Ramos (cell line): Measurements from ENCODE around the gene PROP1.
"Not testable (repeated sequence)": the region's sequence is repeated elsewhere in the genome, so short reads cannot be mapped to it uniquely, and the experiment has no call there.

Experiments
- in situ Hi-C: fragments of 300-500 bp; cut with MboI; formaldehyde crosslinking; loops from one replicate; pipeline ENCODE4 v1.14.3; 2022; ENCODE audit warnings: low sequenced_read_pairs; ENCODE audit not compliant: unreplicated experiment

Gene PROP1

GRCh38 chr5:177995691-177996595, at the start of gene PROP1:
TSS of gene PROP1 (minus strand) at chr5:177996242. CDS start at chr5:177995933, 309 bp downstream.
- in situ Hi-C loops: no loop called here

DNA sequence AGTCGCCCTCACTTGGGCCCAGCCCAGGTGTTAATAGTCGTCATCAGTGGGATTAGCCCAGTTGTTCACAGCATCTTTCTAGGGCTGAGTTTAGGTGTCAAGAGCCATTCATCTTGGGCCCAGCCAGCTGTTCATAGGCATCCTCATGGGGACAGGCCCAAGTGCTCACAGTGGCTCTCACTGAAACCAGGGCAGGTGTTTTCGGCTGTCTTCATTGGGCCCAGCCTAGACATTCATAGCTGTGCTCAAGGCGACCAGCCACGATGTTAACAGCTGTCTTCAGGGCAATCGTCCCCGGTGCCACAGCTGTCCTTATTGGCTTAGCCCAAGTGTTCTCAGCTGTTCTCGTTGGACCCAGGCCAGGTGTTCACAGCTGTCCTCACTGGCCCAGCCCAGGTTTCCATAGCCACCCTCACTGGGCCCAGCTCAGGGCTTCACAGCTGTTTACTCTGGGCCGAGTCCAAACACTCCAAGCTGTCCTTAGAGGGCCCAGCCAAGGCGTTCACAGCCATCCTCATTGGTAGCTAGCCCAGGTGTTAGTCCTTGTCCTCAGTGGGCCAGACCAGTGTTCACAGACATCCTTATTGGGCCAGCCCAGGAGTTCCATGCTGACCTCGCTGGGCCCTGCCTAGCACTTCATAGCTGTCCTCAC, 23.5 kb upstream of the PROP1 start:
- in situ Hi-C loops: not testable (repeated sequence)

- in situ Hi-C loops: not testable (repeated sequence)
These were observed 16.7 kb upstream of the PROP1 start for GRCh38 chr5:178012758-178013157.

GRCh38 chr5:178011816-178012554, 15.9 kb upstream of the PROP1 start:
- in situ Hi-C loops: not testable (repeated sequence)

DNA sequence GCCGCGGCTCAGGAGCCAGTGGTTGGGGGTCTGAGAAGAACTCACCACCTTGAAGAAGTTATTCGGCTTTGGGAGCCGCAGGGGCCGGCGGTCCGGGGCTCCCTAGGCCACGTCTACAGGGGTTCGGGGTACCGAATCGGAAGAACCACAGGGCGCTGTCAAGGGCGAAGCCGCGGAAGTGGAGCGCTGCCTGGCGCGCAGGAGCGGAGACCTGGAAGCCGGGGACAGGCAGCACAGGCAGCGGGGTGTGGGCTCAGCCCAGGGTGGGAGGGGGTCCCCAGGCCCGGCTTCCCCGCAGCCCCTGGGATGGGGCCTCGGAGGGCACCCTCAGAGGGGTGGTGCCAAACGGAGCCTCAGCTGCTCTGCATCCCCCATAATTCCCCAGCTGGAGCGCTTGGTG, 11.2 kb upstream of the PROP1 start:
- in situ Hi-C loops: not testable (repeated sequence)

GRCh38 chr5:178006536-178007231, 10.6 kb upstream of the PROP1 start:
- in situ Hi-C loops: not testable (repeated sequence)

GRCh38 chr5:178006181-178006535, 10.1 kb upstream of the PROP1 start:
- in situ Hi-C loops: not testable (repeated sequence)

GRCh38 chr5:177997846-177998245, 1.8 kb upstream of the PROP1 start:
- in situ Hi-C loops: no loop called here

GRCh38 chr5:177997319-177997670, 1.3 kb upstream of the PROP1 start:
- in situ Hi-C loops: no loop called here

- in situ Hi-C loops: no loop called here
These were observed 747 bp upstream of the PROP1 start for GRCh38 chr5:177996660-177997318.

- in situ Hi-C loops: no loop called here
These were observed 1.4 kb downstream of the PROP1 start for GRCh38 chr5:177994561-177995190.

GRCh38 chr5:177994063-177994462, 2.0 kb downstream of the PROP1 start:
- in situ Hi-C loops: no loop called here

DNA sequence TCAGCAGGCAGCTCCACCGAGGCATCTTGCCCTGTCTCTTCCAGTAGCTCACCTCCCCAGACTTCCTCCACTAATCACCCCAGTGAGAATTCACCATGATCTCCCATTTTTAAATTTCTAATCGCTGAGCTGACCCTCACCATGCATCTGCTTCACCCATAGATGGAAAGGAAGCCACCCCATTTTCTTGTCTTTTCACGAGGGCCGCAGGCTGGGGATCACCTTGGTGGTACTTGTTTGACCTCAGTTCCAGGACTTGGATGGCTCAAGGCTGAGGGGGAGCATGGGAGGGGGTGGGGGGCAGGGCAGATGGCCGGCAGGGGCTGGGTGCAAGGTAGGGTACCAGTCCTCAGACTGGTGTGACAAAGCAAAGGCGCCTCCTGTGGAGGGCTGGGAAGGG, 3.6 kb downstream of the PROP1 start:
- in situ Hi-C loops: no loop called here

GRCh38 chr5:177988989-177989625, 6.9 kb downstream of the PROP1 start:
- in situ Hi-C loops: no loop called here

DNA sequence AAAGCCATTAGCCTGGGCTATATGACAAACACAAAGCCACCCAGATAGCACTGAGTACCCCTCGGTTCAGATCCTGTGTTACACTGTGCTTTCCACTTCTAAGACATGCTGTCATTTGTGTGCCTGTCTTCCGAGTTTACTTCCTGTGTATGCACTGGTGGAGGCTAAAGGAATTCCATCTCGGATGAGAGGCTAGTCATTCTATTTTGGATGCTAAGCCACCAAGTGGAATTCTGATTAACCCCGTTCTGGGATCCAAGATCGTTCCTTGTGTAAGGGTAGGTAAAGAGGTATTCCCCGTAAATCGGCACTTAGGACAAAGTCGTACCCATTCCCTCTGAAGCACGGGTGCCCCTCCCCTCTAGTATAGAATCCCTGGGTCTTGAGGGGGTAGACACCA, 8.7 kb downstream of the PROP1 start:
- in situ Hi-C loops: no loop called here

DNA sequence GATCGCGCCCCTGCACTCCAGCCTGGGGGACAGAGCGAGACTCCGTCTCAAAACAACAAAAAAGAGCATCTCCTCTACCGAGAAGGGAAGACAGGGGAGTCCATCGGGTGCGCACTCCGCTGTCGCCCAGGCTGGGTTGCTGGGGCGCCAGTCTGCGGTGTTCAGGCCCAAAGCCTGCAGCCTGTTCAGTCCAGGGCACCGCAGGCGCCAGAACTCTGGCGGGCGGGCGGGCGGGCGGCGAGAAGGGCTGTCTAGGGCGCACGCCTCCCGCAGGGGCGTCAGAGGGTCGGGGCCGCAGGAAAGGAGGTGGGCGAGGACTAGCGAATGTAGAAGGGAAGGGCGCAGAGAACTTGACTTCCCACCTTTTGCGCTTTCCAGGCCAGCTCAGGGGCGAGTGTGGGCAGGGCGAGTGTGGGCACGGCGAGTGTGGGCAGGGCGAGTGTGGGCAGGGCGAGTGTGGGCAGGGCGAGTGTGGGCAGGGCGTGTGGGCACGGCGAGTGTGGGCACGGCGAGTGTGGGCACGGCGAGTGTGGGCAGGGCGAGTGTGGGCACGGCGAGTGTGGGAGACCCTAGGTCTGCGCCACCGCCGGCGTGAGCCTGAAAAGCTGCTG, 10.5 kb downstream of the PROP1 start:
- in situ Hi-C loops: no loop called here

DNA sequence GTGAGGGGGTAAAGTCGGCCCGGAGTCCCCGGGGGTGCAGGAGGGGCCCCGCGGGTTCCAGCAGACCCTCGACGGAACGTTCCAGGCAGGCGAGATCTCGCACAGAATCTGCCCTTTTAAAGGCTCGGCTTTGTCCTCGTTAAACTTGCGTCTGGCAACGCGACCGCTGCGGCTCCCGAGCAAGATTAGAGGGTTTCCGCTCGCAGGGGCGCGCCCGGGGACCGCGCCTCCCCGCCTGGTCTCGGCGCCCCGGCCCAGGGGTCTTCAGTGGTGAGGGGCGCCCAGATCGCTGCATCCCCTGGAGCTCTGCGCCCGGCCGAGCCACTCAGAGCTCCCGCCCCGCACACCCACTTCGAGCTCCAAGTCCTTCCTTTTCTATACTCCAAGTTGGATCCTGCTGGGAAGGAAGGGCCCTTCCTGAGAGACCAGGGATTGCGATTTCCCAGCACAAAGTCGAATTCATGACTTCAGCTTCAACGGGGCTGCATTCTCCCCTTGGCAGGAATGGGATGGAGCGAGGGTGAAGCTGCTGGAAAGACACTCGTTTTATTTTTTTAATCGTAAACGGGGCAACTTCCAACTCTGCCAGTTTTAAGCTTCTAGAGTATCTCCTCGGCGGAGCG, 11.3 kb downstream of the PROP1 start:
- in situ Hi-C loops: no loop called here
